ENCODE measurements around the gene G2E3.
A peak's percentile ranks its signal among the peaks of the same experiment; 100 is the strongest.
"Not testable (repeated sequence)": the region's sequence is repeated elsewhere in the genome, so short reads cannot be mapped to it uniquely, and the experiment has no call there.

G2E3 gene

DNA sequence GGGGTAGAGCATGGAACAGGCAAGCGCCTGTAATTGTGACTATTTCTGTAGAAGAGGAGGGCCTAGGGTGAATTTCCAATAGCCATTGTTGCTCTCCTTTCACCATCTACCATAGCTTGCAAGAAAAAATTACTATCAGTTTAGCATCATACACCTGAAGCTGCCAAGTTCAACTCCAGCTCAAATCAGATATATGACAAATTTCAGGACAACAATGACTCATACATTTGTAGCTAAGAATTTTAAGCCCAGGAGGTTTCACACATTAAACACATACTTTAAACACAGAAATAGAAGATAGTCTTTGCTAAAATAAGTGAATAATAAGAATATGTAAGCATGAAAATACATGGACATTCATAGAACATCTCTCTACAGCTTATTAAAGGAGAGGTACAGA, 17.6 kb upstream of the G2E3 start:
- Mint-ChIP-seq H3K27ac (no peak overlapping the region), H3K4me3 (no peak overlapping the region), H3K9me3 (peaks cover 0 to 1% of the 10 kb centered on the region in 2 donors), H3K4me1 (no peaks in the 10 kb centered on the region), H3K27me3 (peaks cover 18 to 20% of the 10 kb centered on the region in 2 donors), H3K36me3 (no peaks in the 10 kb centered on the region)
- DNase-seq, result no peak
- ATAC-seq (replicated peaks), result no peak

DNA sequence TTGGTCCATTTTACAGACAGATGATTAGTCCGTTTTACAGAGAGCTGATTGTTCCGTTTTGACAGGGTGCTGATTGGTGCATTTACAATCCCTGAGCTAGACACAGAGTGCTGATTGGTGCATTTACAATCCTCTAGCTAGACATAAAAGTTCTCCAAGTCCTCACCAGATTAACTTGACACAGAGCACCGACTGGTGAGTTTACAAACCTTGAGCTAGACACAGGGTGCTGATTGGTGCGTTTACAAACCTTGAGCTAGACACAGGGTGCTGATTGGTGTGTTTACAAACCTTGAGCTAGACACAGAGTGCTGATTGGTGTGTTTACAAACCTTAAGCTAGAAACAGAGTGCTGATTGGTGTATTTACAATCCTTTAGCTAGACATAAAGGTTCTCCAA, 12.2 kb upstream of the G2E3 start:
- peaks cover 24 to 42% of the 10 kb centered on the region in 2 donors for H3K27me3 Mint-ChIP-seq
- DNase-seq; H3K27ac Mint-ChIP-seq; H3K9me3 Mint-ChIP-seq; H3K4me3 Mint-ChIP-seq; ATAC-seq (replicated peaks); H3K36me3 Mint-ChIP-seq; H3K4me1 Mint-ChIP-seq: not testable (repeated sequence)

DNA sequence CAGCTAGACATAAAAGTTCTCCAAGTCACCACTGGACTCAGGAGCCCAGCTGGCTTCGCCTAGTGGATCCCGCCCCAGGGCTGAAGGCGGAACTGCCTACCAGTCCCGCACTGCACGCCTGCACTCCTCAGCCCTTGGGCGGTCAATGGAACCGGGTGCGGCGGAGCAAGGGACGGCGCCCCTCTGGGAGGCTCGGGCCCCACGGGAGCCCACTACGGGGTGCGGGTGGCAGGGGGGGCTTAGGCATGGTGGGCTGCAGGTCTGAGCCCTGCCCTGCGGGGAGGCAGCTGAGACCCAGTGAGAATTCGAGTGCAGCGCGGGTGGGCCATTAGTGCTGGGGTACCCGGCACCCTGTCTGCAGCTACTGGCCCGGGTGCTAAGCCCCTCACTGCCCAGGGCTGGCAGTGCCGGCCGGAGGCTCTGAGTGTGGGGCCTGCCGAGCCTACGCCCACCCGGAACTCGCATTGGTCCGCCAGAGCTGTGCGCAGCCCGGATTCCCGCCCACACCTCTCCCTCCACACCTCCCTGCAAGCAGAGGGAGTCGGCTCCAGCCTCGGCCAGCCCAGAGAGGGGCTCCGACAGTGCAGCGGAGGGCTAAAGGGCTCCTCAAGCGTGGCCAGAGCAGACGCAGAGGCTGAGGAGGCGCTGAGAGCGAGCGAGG, 11.4 kb upstream of the G2E3 start:
- Mint-ChIP-seq H3K9me3 (no peaks in the 10 kb centered on the region), H3K27ac (no peak overlapping the region), H3K4me1 (no peaks in the 10 kb centered on the region), H3K27me3 (peaks cover 21 to 43% of the 10 kb centered on the region in 2 donors), H3K36me3 (peaks cover 0 to 4% of the 10 kb centered on the region in 2 donors), H3K4me3 (no peak overlapping the region)
- DNase-seq (no peak), ATAC-seq (replicated peaks) (no peak)

DNA sequence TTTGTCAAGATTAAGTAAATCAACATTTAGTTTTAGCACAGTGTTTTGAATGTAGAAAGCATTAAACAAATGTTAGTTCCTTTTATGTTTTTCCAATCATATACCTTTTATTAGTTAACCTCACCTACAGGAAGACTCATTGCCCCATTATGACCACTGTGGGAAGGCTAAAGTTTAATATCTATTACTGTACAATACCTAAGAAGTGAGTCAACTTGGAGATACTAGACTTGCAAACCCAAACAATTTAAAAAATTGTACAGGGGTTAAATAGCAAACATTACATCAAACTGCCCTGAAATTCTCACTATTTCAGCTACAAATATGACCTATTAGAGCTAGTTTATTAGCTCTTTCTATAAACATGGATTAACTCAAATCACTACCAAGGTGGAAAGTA, 8.6 kb upstream of the G2E3 start:
- Mint-ChIP-seq H3K9me3 (no peaks in the 10 kb centered on the region), H3K27me3 (peaks cover 21 to 35% of the 10 kb centered on the region in 2 donors), H3K4me1 (peaks cover 2 to 6% of the 10 kb centered on the region in 2 donors), H3K4me3 (no peak overlapping the region), H3K27ac (no peak overlapping the region), H3K36me3 (peaks cover 0 to 4% of the 10 kb centered on the region in 2 donors)
- ATAC-seq (replicated peaks), result no peak
- DNase-seq, result no peak

DNA sequence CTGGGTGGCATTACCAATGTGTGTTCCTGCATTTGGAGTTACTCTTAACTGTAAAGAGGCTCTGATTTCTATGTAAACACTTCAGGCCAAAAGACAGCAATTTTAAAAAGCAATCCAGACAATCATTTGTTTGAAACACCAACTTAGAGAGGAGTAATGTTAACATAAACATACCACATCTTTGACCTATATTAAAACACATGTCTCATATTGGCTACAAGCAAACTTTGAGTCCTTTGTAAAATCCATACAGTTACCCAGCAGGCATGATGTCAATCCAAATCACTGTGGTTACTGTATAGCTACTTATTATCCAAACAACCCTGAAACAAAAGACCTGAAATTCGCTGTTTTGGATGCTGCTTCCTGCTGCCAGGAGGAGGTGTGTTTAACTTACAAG, 7.5 kb upstream of the G2E3 start:
- ATAC-seq (replicated peaks) (no peak), DNase-seq (no peak)
- no peak overlapping the region for H3K4me3 Mint-ChIP-seq
- H3K27me3 Mint-ChIP-seq, result peaks cover 18 to 35% of the 10 kb centered on the region in 2 donors
- no peak overlapping the region for H3K27ac Mint-ChIP-seq
- H3K4me1 Mint-ChIP-seq, result peaks cover 2 to 6% of the 10 kb centered on the region in 2 donors
- no peaks in the 10 kb centered on the region for H3K9me3 Mint-ChIP-seq
- peaks cover 0 to 4% of the 10 kb centered on the region in 2 donors for H3K36me3 Mint-ChIP-seq

DNA sequence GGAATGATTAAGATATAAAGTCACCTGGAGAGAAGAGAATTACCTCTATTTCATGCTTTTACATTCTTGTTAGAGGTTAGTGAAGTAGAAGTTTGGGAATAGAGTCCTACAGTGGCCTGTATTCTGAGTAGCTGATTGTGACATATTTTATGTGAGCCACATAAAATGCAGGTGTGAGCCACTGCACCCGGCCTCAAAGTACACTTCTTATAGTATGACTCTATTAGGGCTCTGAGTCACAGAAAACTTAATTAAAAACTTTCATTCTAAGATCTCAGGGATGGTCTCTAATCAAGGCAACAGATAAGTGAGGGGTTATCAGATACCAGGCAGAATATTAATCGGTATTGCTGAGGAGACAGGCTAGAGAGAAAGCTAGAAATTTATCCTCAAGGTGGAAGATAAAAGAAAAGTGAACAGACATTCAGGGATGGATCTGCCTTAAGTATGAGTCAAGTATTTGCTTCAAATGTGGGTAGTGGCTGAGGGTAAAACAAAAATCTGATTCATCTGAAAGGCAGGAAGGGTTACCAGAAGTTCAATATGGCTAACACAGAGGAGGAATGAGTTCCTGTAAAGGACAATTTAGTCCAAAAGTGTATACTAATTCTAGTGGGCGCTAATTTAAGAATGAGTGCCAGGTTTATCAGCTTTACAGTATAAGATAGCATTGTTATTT, 5.5 kb upstream of the G2E3 start:
- peaks cover 13 to 29% of the 10 kb centered on the region in 2 donors for H3K27me3 Mint-ChIP-seq
- peaks cover 2 to 6% of the 10 kb centered on the region in 2 donors for H3K4me1 Mint-ChIP-seq
- H3K36me3 Mint-ChIP-seq, result no peaks in the 10 kb centered on the region
- DNase-seq (no peak), ATAC-seq (replicated peaks) (no peak)
- no peaks in the 10 kb centered on the region for H3K9me3 Mint-ChIP-seq
- H3K27ac Mint-ChIP-seq, result no peak overlapping the region
- H3K4me3 Mint-ChIP-seq, result no peak overlapping the region

DNA sequence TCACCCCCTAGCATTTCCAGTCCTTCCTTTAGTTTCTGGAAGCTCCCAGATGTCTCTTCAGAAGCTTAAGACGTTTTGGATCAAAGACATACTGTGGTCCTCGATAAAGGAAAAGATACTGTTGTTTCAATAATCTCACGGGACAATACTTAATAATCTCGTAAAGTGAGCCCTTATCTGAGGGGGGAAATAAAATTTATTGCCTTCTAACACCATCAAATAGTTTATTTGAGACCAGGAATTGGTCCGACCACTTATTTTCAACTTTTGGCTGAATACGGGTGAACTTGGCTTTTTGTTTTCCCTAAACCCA, 640 bp upstream of the G2E3 start:
- Mint-ChIP-seq H3K9me3 (no peaks in the 10 kb centered on the region), H3K4me3 (peak overlapping the region; percentile 100), H3K4me1 (peaks cover 13 to 24% of the 10 kb centered on the region in 2 donors), H3K27me3 (no peaks in the 10 kb centered on the region), H3K36me3 (peaks cover 10 to 18% of the 10 kb centered on the region in 2 donors), H3K27ac (peak overlapping the region; percentile 100)
- DNase-seq (no peak), ATAC-seq (replicated peaks) (no peak)

DNA sequence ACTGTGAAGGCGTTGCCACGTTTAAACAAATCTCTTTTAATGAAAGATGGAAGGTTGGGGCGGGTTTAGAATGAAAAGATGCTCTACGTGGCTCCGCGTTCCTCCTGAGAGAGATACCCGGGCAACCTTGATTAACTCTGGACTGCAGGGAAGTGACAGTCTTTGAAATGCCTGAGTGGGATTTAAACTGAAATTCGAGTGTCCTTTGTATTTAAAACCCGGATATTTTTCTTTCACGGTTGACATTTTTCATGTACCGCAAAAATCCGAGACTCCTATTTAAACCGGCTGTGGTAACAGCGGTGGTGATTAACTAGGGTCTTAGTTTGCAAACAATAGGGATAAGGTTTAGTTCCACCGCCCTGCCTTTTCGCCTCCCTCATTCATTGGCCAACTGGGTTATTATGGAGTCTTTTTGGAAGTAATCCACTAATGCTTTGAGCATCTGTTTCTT, 707 bp downstream of the G2E3 start:
- Mint-ChIP-seq H3K27ac (peak overlapping the region; percentile 100), H3K36me3 (peaks cover 13 to 23% of the 10 kb centered on the region in 2 donors), H3K4me1 (peaks cover 16 to 28% of the 10 kb centered on the region in 2 donors), H3K9me3 (no peaks in the 10 kb centered on the region), H3K27me3 (no peaks in the 10 kb centered on the region), H3K4me3 (peak overlapping the region; percentile 100)
- DNase-seq (no peak), ATAC-seq (replicated peaks) (peak; percentile 28 to 29)

DNA sequence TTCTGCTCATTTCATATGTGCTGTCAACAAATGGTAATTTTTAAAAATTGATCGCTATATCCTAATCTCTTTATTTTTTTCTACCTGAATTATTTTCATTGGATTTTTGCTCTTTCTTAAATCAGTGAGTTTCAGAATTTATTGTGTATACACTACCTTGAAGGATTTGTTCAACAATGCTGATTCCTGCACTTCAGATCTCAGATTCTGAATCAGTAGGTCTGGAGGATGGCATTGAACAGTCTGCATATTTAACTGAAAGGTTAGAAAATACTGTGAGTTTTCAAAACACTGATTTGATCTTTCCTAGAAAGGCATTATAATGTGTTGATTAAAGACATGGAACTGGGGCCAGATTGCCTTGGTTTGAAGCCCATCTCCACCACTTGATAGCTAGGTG, 1.6 kb downstream of the G2E3 start:
- Mint-ChIP-seq H3K36me3 (peaks cover 15 to 26% of the 10 kb centered on the region in 2 donors), H3K27me3 (no peaks in the 10 kb centered on the region), H3K9me3 (no peaks in the 10 kb centered on the region), H3K4me3 (peak overlapping the region; percentile 51 to 66), H3K4me1 (peaks cover 18 to 31% of the 10 kb centered on the region in 2 donors), H3K27ac (no peak overlapping the region)
- no peak for DNase-seq
- no peak for ATAC-seq (replicated peaks)

DNA sequence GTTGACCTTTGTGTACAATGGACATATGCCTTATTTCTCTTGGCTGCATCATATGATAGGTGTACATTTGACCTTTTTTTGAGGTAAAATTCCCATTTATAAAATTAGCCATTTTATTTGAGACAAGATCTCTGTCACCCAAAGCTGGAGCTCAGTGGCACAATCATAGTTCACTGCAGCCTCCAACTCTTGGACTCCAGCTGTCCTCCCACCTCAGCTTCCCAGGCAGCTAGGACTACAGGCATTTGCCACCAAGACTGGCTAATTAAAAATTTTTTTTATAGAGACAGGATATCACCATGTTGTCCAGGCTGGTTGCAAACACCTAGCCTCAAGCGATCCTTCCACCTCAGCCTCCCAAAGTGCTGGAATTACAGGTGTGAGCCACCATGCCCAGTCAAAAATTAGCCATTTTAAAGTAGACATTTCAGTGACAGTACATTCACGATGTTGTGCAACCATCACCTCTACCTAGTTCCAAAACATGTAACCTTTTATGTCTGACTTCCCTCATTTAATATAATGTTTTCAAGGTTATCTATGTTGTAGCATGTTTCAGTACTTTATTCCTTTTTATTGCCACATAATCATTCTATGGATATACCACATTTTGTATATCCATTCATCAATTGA, 5.4 kb downstream of the G2E3 start:
- no peaks in the 10 kb centered on the region for H3K27me3 Mint-ChIP-seq
- no peak for DNase-seq
- H3K36me3 Mint-ChIP-seq, result peaks cover 13 to 31% of the 10 kb centered on the region in 2 donors
- H3K4me3 Mint-ChIP-seq, result no peak overlapping the region
- ATAC-seq (replicated peaks), result no peak
- no peaks in the 10 kb centered on the region for H3K9me3 Mint-ChIP-seq
- no peak overlapping the region for H3K27ac Mint-ChIP-seq
- peaks cover 40 to 69% of the 10 kb centered on the region in 2 donors for H3K4me1 Mint-ChIP-seq

DNA sequence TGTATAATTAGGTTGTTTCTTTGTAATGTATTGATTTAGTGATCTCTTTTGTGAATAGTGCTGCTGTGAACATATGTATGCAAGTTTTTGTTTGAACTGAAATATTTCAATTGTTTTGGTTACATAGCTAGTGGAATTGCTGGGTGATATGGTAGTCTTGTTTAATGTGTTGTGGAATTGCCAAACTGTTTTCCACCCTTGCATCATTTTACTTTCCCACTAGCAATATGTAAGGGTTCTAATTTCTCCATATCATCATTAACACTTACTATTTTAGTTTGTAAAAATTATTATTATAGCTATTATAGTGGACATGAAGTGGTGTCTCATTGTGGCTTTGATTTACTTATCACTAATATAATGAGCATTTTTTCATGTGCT, 5.9 kb downstream of the G2E3 start:
- H3K9me3 Mint-ChIP-seq, result no peaks in the 10 kb centered on the region
- H3K4me3 Mint-ChIP-seq, result no peak overlapping the region
- H3K27ac Mint-ChIP-seq, result no peak overlapping the region
- peaks cover 44 to 74% of the 10 kb centered on the region in 2 donors for H3K4me1 Mint-ChIP-seq
- ATAC-seq (replicated peaks) (no peak), DNase-seq (no peak)
- no peaks in the 10 kb centered on the region for H3K27me3 Mint-ChIP-seq
- peaks cover 13 to 31% of the 10 kb centered on the region in 2 donors for H3K36me3 Mint-ChIP-seq

DNA sequence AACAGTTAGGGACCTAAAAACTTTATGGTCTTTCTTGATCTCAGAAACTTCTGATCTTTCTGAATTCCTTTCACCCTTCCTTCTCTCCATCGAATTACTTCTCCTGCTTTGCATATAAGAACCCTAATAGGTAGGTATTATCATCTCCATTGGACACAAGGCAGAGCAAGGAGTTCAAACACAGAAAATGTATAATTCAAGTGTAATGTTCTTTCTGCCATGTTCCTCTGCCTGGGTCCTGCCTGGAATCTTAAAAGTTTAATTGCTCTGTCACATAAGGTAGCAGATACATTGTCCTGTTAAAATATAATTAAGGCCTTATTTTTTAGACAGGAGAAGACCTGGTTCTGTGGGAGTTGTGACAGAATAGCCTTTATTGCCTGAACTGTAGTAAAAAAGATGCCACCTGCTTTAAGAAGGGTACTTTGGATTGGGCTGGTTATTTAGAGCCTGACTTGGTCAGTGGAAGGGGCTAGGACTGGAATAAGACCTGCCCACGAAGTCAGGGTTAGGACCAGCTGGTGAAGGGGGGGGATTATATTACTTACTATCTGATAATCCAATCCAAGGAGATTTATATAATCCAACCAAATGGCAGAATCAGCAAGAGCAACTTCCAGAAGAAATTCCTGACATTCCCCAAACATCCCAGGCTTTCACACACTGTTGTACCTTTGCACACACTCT, 10.4 kb downstream of the G2E3 start:
- ATAC-seq (replicated peaks), result no peak
- H3K27ac Mint-ChIP-seq, result no peak overlapping the region
- H3K9me3 Mint-ChIP-seq, result no peaks in the 10 kb centered on the region
- H3K36me3 Mint-ChIP-seq, result peaks cover 5 to 18% of the 10 kb centered on the region in 2 donors
- no peak overlapping the region for H3K4me3 Mint-ChIP-seq
- peaks cover 51 to 90% of the 10 kb centered on the region in 2 donors for H3K4me1 Mint-ChIP-seq
- DNase-seq, result no peak
- no peaks in the 10 kb centered on the region for H3K27me3 Mint-ChIP-seq

DNA sequence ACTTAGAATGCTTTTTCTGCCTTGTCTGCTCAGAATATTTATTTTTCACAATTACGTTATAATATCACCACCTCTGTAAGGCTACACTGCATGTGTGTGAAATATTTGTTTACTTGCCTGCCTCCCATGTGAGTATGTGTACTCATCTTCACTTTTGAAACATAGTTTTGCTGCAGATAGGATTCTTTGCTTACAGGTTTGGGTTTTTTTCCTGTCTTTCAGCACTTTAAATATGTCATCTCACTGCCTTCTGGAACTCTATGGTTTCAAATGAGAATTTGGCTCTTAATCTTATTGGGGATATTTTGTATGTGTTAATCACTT, 10.9 kb downstream of the G2E3 start:
- H3K27ac Mint-ChIP-seq, result no peak overlapping the region
- no peaks in the 10 kb centered on the region for H3K27me3 Mint-ChIP-seq
- H3K9me3 Mint-ChIP-seq, result peaks cover 0 to 3% of the 10 kb centered on the region in 2 donors
- no peak for DNase-seq
- no peak for ATAC-seq (replicated peaks)
- H3K4me3 Mint-ChIP-seq, result no peak overlapping the region
- H3K4me1 Mint-ChIP-seq, result peaks cover 52 to 90% of the 10 kb centered on the region in 2 donors
- H3K36me3 Mint-ChIP-seq, result peaks cover 3 to 18% of the 10 kb centered on the region in 2 donors

DNA sequence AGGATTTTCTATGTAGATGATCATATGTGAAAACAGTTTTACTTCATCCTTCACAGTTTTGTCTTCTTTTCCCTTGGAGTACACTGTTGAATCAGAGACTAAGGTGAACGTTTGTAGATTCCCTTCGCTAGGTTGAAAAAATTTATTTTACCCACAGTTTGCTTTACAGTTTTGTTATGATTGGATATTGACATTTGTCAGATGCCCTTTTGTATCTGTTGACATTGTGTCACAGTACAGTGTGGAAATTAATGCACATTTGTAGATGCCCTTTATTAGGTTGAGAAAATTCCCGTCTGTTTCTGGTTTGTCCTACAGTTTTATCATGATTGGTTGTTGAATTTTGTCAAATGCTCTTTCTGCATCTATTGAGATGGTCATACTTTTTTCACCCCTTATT, 13.3 kb downstream of the G2E3 start:
- H3K4me1 Mint-ChIP-seq, result peaks cover 53 to 88% of the 10 kb centered on the region in 2 donors
- peaks cover 0 to 3% of the 10 kb centered on the region in 2 donors for H3K9me3 Mint-ChIP-seq
- H3K27me3 Mint-ChIP-seq, result no peaks in the 10 kb centered on the region
- H3K4me3 Mint-ChIP-seq, result no peak overlapping the region
- H3K36me3 Mint-ChIP-seq, result peaks cover 10 to 24% of the 10 kb centered on the region in 2 donors
- H3K27ac Mint-ChIP-seq, result no peak overlapping the region
- ATAC-seq (replicated peaks), result no peak
- DNase-seq, result no peak

Data from stimulated activated naive B cell treated with anti-CD40 and anti-IgM and Interleukin-4, amounts not matched to agents 10 μg/mL and 1 μg/mL and 100 μg/mL, for 72 hours (primary cell).